Tibial nerve (tissue), 4 donors: ENCODE measurements around the gene SIX5.

Experiments used
- CTCF ChIP-seq, 5 experiments: fragments of 200-600 bp in 3 of 5; fragments of 450-650 bp in 2 of 5; sonication (generic) in 3 of 5; IDR thresholded peaks; one replicate each; pipeline ENCODE4 v1.5.1; 2016 to 2019; ENCODE audit warnings: antibody characterized with exemption in 5 of 5, mild to moderate bottlenecking in 3 of 5, moderate library complexity in 2 of 5
- EP300 ChIP-seq, 2 donors: sonication (generic); formaldehyde crosslinking; IDR thresholded peaks; one replicate each; pipeline ENCODE4 v1.6.1; 2017; ENCODE audit warnings: antibody characterized with exemption in 2 of 2, mild to moderate bottlenecking in 1 of 2
- POLR2A ChIP-seq, 2 donors: fragments of 450-650 bp; IDR thresholded peaks; one replicate each; pipeline ENCODE4 v1.6.1; 2017; ENCODE audit warnings: antibody characterized with exemption in 2 of 2, mild to moderate bottlenecking in 2 of 2, moderate library complexity in 2 of 2

GRCh38 chr19:45792470-45793177, 23.6 kb upstream of the SIX5 start, which contains the start of gene DMWD:
- TF ChIP-seq POLR2A (IDR thresholded peaks at IDR 0.05), result peak; percentile 67 to 81
- peak in 2 of 5 experiments; percentile 23 to 43 for TF ChIP-seq CTCF (IDR thresholded peaks at IDR 0.05)
- peak; percentile 67 to 78 for TF ChIP-seq EP300 (IDR thresholded peaks at IDR 0.05)
